Dendritic cell treated with granulocyte-macrophage colony-stimulating factor and Interleukin-4, amounts not matched to agents 40 ng/mL and 50 ng/mL, for 4 days (primary cell): ENCODE measurements around the gene SEC31B.

Experiments used
- H3K27ac Mint-ChIP-seq: one replicate; pipeline ENCODE4 v1.8.0; 2022; ENCODE audit warnings: mild to moderate bottlenecking, mixed read lengths
- H3K27me3 Mint-ChIP-seq: one replicate; pipeline ENCODE4 v1.8.0; 2022; ENCODE audit warnings: mild to moderate bottlenecking, mixed read lengths
- H3K36me3 Mint-ChIP-seq: one replicate; pipeline ENCODE4 v1.8.0; 2022; ENCODE audit warnings: low read depth, mixed read lengths
- H3K4me1 Mint-ChIP-seq: one replicate; pipeline ENCODE4 v1.8.0; 2022; ENCODE audit warnings: low read depth, mixed read lengths
- H3K4me3 Mint-ChIP-seq: one replicate; pipeline ENCODE4 v1.8.0; 2022; ENCODE audit warnings: mild to moderate bottlenecking, moderate library complexity, mixed read lengths
- H3K9me3 Mint-ChIP-seq: one replicate; pipeline ENCODE4 v1.8.0; 2022; ENCODE audit warnings: mixed read lengths
- intact Hi-C: fragments of 100-400 bp; cut with micrococcal nuclease; formaldehyde crosslinking; loops from one replicate; pipeline ENCODE4 v1.15.0; 2022

SEC31B gene

GRCh38 chr10:100480002-100480401, 39.7 kb downstream of the SEC31B start:
- Mint-ChIP-seq H3K36me3 (no peaks in the 10 kb centered on the region), H3K4me3 (no peak overlapping the region), H3K9me3 (no peaks in the 10 kb centered on the region)

GRCh38 chr10:100479037-100479436, 40.6 kb downstream of the SEC31B start:
- intact Hi-C loops, result no loop called here
- H3K9me3 Mint-ChIP-seq, result no peaks in the 10 kb centered on the region
- no peak overlapping the region for H3K27ac Mint-ChIP-seq
- peaks cover 25% of the 10 kb centered on the region for H3K4me1 Mint-ChIP-seq
- H3K27me3 Mint-ChIP-seq, result peaks cover 58% of the 10 kb centered on the region
- no peak overlapping the region for H3K4me3 Mint-ChIP-seq
- H3K36me3 Mint-ChIP-seq, result no peaks in the 10 kb centered on the region

More at GRCh38 chr10:100480002-100480401, 39.7 kb downstream of the SEC31B start:
- Mint-ChIP-seq H3K4me1 (peaks cover 25% of the 10 kb centered on the region), H3K27me3 (peaks cover 61% of the 10 kb centered on the region), H3K27ac (no peak overlapping the region)
- intact Hi-C loops, result no loop called here

- H3K36me3 Mint-ChIP-seq, result no peaks in the 10 kb centered on the region
- H3K9me3 Mint-ChIP-seq, result no peaks in the 10 kb centered on the region
- H3K4me3 Mint-ChIP-seq, result no peak overlapping the region
- peaks cover 57% of the 10 kb centered on the region for H3K27me3 Mint-ChIP-seq
- peaks cover 17% of the 10 kb centered on the region for H3K4me1 Mint-ChIP-seq
- intact Hi-C loops, result no loop called here
- no peak overlapping the region for H3K27ac Mint-ChIP-seq
These were observed 41.7 kb downstream of the SEC31B start for GRCh38 chr10:100477970-100478369.

DNA sequence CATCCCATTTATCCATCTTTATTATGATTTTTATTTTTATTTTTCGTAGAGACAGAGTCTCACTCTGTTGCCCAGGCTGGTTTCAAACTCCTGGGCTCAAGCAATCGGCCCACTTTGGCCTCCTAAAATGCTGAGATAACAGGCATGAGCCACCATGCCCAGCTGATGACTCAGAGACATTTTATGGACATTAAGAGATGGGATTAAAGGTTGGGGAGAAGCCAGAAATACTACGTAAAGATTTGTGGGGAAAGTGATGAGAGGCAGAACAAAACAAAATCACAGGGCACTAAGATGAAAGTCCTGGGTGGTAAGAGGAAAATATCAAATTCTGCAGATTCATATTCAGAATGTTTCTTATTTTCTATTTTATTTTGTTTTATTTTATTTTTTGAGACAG, 49.3 kb downstream of the SEC31B start:
- intact Hi-C loops, result no loop called here
- no peaks in the 10 kb centered on the region for H3K36me3 Mint-ChIP-seq
- no peak overlapping the region for H3K4me3 Mint-ChIP-seq
- H3K9me3 Mint-ChIP-seq, result no peaks in the 10 kb centered on the region
- H3K4me1 Mint-ChIP-seq, result no peaks in the 10 kb centered on the region
- peaks cover 28% of the 10 kb centered on the region for H3K27me3 Mint-ChIP-seq
- no peak overlapping the region for H3K27ac Mint-ChIP-seq

DNA sequence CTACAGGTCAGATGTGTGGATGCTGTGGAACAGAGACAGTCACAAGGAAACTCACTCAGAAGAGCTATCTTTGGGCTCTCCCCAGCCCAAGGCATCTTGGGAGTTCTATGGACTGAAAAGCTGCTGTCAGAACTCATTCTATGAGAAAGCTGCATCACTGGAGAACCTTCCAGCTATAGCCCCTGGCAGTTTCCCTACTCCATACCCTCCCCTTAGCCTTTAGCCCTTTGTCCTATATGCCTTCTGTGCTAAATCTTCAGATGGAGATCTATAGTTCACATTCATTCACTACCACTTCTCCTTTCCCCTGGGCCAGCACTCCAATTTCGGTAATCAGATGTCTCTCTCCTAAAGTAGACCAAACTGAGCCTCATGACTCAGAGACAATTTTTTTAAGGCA, 49.9 kb downstream of the SEC31B start:
- no peaks in the 10 kb centered on the region for H3K36me3 Mint-ChIP-seq
- no peak overlapping the region for H3K27ac Mint-ChIP-seq
- peaks cover 30% of the 10 kb centered on the region for H3K27me3 Mint-ChIP-seq
- H3K4me3 Mint-ChIP-seq, result no peak overlapping the region
- H3K9me3 Mint-ChIP-seq, result no peaks in the 10 kb centered on the region
- H3K4me1 Mint-ChIP-seq, result no peaks in the 10 kb centered on the region
- intact Hi-C loops, result no loop called here

DNA sequence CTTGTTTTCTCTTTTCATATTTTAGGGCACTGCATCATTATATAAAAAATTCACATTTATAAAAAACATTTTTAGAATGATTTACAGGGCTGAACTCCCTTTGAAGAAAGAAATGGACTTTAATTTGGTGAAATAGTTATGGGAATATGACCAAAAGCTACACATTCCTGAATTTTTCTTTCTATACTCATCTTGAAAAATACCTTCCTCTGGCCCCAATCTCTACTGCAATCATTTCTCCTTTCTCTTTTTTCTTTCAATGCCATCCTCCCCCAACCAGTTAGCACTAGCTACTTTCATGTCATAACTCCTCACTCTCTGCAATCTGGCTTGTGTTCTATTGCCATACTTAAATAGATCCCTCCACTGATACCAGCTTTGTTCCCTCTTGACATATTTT, 50.7 kb downstream of the SEC31B start:
- Mint-ChIP-seq H3K4me3 (no peak overlapping the region), H3K4me1 (no peaks in the 10 kb centered on the region), H3K9me3 (no peaks in the 10 kb centered on the region), H3K27me3 (peaks cover 30% of the 10 kb centered on the region), H3K36me3 (no peaks in the 10 kb centered on the region), H3K27ac (no peak overlapping the region)
- intact Hi-C loops, result no loop called here

DNA sequence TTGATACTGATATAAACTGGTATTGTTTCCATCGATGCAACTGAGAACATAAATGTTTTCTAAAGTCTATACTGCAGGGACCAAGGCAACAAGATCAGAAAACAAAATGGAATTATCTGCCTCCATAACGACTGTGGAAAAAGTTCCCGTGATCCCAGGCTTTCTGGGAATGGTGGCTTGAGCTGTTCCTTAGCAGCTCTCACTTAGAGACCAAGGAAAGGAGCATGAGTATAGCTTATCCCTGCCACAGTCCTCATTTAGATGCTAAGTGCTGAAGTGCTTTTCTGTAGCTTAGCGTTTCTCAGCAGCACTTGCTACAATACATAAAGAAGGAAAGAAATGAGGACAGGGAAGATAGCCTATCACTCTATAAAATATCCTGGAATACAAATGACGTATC, 51.3 kb downstream of the SEC31B start:
- Mint-ChIP-seq H3K27ac (no peak overlapping the region), H3K4me1 (no peaks in the 10 kb centered on the region), H3K27me3 (peaks cover 24% of the 10 kb centered on the region), H3K4me3 (no peak overlapping the region), H3K9me3 (no peaks in the 10 kb centered on the region), H3K36me3 (no peaks in the 10 kb centered on the region)
- intact Hi-C loops, result no loop called here

- Mint-ChIP-seq H3K27ac (no peak within 1 kb of the TSS), H3K9me3 (no peaks in the 10 kb centered on the region), H3K4me3 (no peak within 1 kb of the TSS), H3K4me1 (no peaks in the 10 kb centered on the region), H3K36me3 (no peaks in the 10 kb centered on the region), H3K27me3 (peaks cover 44% of the 10 kb centered on the region)
- intact Hi-C loops, result no loop called here
These were observed 57.0 kb downstream of the SEC31B start, which contains the start of gene WNT8B for GRCh38 chr10:100462709-100463108. WNT8B (plus strand) TSS chr10:100463009; CDS start chr10:100463169, 160 bp downstream.

DNA sequence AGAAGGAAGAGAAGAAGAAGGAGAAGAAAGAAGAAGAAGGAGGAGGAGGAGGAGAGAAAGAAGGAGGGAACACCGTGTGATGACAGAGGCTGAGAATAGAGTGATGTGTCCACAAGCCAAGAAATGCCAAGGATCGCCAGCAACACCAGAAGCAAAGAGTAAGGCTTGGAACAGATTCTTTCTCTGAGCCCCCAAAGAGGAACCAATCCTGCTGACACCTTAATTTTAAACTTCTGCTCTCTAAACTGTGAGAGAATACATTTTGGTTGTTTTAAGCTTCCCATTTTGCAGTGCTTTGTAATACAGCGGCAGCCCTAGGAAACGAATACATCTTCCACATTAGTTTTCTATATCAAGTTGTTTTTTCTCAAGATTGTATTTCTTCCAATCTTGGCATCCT, 70.7 kb downstream of the SEC31B start:
- H3K27ac Mint-ChIP-seq, result no peak overlapping the region
- H3K9me3 Mint-ChIP-seq, result peaks cover 10% of the 10 kb centered on the region
- H3K4me3 Mint-ChIP-seq, result no peak overlapping the region
- intact Hi-C loops, result no loop called here
- H3K4me1 Mint-ChIP-seq, result peaks cover 5% of the 10 kb centered on the region
- H3K27me3 Mint-ChIP-seq, result peaks cover 19% of the 10 kb centered on the region
- H3K36me3 Mint-ChIP-seq, result no peaks in the 10 kb centered on the region

DNA sequence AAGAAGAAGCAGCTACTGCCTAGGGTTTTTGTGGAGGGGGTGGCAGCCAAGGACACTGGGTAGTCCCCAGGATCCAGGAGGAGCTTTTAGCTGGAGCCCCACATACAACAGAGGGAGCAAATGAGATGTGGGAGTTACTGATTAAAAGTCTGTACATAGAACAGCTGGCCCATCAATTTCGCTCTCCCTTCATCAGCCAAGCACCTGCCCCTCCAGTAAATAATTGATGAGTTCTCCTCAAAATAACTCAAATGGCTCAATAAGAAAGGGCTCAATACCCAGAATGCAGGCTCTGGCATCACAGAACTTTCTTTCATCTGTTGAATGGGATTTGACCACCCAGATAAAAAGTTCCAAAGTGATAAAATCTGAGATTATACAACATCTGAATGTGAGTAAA, 72.0 kb downstream of the SEC31B start:
- Mint-ChIP-seq H3K36me3 (no peaks in the 10 kb centered on the region), H3K27ac (no peak overlapping the region), H3K4me3 (no peak overlapping the region), H3K9me3 (peaks cover 10% of the 10 kb centered on the region), H3K27me3 (peaks cover 19% of the 10 kb centered on the region), H3K4me1 (peaks cover 5% of the 10 kb centered on the region)
- intact Hi-C loops, result no loop called here

GRCh38 chr10:100446130-100446761, 73.4 kb downstream of the SEC31B start:
- Mint-ChIP-seq H3K27ac (no peak overlapping the region), H3K27me3 (peaks cover 12% of the 10 kb centered on the region), H3K4me3 (no peak overlapping the region), H3K4me1 (peaks cover 5% of the 10 kb centered on the region), H3K9me3 (peaks cover 10% of the 10 kb centered on the region), H3K36me3 (no peaks in the 10 kb centered on the region)
- intact Hi-C loops, result no loop called here

GRCh38 chr10:100442548-100442947, 77.1 kb downstream of the SEC31B start:
- no peaks in the 10 kb centered on the region for H3K36me3 Mint-ChIP-seq
- peaks cover 9% of the 10 kb centered on the region for H3K27me3 Mint-ChIP-seq
- H3K4me1 Mint-ChIP-seq, result no peaks in the 10 kb centered on the region
- H3K9me3 Mint-ChIP-seq, result peaks cover 10% of the 10 kb centered on the region
- no peak overlapping the region for H3K4me3 Mint-ChIP-seq
- no peak overlapping the region for H3K27ac Mint-ChIP-seq
- intact Hi-C loops, result no loop called here

- peaks cover 3% of the 10 kb centered on the region for H3K27me3 Mint-ChIP-seq
- intact Hi-C loops, result no loop called here
- no peak overlapping the region for H3K27ac Mint-ChIP-seq
- no peaks in the 10 kb centered on the region for H3K36me3 Mint-ChIP-seq
- no peak overlapping the region for H3K4me3 Mint-ChIP-seq
- no peaks in the 10 kb centered on the region for H3K9me3 Mint-ChIP-seq
- H3K4me1 Mint-ChIP-seq, result peaks cover 4% of the 10 kb centered on the region
These were observed 80.9 kb downstream of the SEC31B start for GRCh38 chr10:100438674-100439315.
